D721Med (cell line): ENCODE data around the gene ENPP3.

ENCODE experiments used
- DNase-seq: peaks from one replicate; pipeline ENCODE4 v3.0.0; 2011; ENCODE audit warnings: low spot score; ENCODE audit not compliant: insufficient read length
- FAIRE-seq: peaks from 2 replicates; lab custom pipeline; 2011; peaks lifted over from hg19 to GRCh38; lab: Jason Lieb, UNC
- CTCF ChIP-seq: IDR thresholded peaks from 2 replicates; pipeline ENCODE4 v1.5.1; 2012; ENCODE audit warnings: mild to moderate bottlenecking, control low read depth; ENCODE audit not compliant: insufficient read depth; ENCODE audit errors: missing control alignments

Gene ENPP3

DNA sequence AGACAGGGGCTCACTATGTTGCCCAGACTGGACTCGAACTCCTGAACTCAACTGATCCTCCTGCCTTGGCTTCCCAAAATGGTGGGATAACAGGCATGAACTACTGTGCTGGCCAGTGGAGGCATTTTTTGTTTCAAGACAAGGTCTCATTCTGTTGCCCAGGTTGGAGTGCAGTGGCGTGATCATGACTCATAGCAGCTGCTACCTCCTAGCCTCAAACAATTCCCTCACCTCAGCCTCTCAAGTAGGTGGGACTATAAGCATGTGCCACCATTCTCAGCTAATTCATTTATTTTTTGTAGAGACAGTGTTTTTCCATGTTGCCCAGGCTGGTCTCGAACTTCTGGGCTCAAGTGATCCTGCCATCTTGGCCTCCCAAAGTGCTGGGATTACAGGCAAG is 17.2 kb downstream of the ENPP3 start:
- DNase-seq (no peak), FAIRE-seq (no peak)
- TF ChIP-seq CTCF = no peak

GRCh38 chr6:131655387-131655786 is 18.3 kb downstream of the ENPP3 start:
- no peak for FAIRE-seq
- TF ChIP-seq CTCF = no peak
- DNase-seq = no peak

DNA sequence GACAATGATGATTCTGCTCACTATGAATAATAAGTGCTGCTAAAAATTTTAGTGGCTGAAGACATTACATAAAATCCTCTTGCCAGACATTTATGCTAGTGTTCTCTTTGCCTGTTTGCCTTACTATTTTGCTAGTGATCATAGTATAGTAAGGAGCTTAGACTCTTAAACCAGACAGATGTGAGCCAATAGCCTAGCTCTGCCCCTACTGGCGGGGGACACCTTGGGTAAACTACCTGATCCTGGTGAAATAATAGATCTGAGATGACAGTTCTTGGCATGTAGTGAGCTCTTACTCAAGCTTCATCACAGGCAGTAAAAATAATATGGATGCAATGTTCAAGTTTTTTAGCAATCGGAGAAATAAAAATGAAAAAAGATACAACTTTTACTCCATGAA is 18.8 kb downstream of the ENPP3 start:
- FAIRE-seq = no peak

GRCh38 chr6:131656667-131657066 is 19.6 kb downstream of the ENPP3 start:
- FAIRE-seq (no peak), DNase-seq (no peak)
- no peak for TF ChIP-seq CTCF

More for the DNA sequence above, 18.8 kb downstream of the ENPP3 start:
- no peak for TF ChIP-seq CTCF
- no peak for DNase-seq

DNA sequence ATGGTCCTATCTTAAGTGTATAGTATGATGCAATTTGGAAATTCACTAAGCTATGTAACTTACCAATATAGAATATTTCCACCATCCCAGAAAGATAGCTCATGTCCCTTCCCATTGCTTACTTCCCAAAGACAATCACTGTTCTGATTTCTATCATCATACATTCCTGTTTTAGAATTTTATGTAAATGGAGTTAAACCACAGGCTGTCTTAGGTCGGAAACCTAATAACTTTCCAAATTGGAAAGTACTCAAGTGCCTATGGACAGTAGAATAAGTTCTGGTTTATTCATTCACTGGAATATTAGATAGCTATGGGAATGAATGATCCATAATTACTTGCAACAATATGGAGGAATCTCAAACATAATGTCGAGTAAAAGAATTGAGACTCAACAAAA is 20.1 kb downstream of the ENPP3 start:
- no peak for TF ChIP-seq CTCF
- DNase-seq = no peak
- FAIRE-seq = no peak

- FAIRE-seq (no peak), DNase-seq (no peak)
- no peak for TF ChIP-seq CTCF
Measured at GRCh38 chr6:131657630-131658111, 20.6 kb downstream of the ENPP3 start.

- TF ChIP-seq CTCF = no peak
- FAIRE-seq = no peak
- DNase-seq = no peak
Measured at GRCh38 chr6:131658287-131658686, 21.2 kb downstream of the ENPP3 start.
